HG03108 (cell line): ENCODE results near the gene MBD6.
"Not testable (repeated sequence)": the region's sequence is repeated elsewhere in the genome, so short reads cannot be mapped to it uniquely, and the experiment has no call there.

Experiments used
- ATAC-seq: cut with Tn5 transposase; IDR thresholded peaks from one replicate; pipeline ENCODE4 v1.9.1; 2021; ENCODE audit warnings: moderate library complexity; ENCODE audit not compliant: unreplicated experiment

Gene MBD6

GRCh38 chr12:57570438-57570837, 47.8 kb downstream of the MBD6 start:
- not testable (repeated sequence) for ATAC-seq

- ATAC-seq = no peak
Measured at GRCh38 chr12:57571926-57572762, 49.5 kb downstream of the MBD6 start.

GRCh38 chr12:57574795-57575194, 52.2 kb downstream of the MBD6 start:
- no peak for ATAC-seq

GRCh38 chr12:57575771-57576612, 53.4 kb downstream of the MBD6 start:
- ATAC-seq = no peak

- no peak for ATAC-seq
Measured at GRCh38 chr12:57576613-57577160, 54.1 kb downstream of the MBD6 start.

GRCh38 chr12:57577981-57578758, 55.5 kb downstream of the MBD6 start:
- no peak for ATAC-seq

GRCh38 chr12:57579011-57579410, 56.4 kb downstream of the MBD6 start:
- no peak for ATAC-seq
